Measurements from ENCODE around the gene RASL10A. TPM values are rescaled to one million over a fixed set of nuclear protein-coding genes. Genes with fewer than 3 reads are reported as not detected.
A peak's percentile ranks its signal among the peaks of the same experiment; 100 is the strongest.
"Not testable (repeated sequence)": the region's sequence is repeated elsewhere in the genome, so short reads cannot be mapped to it uniquely, and the experiment has no call there.

RASL10A gene
- total and polyA plus RNA-seq, 2 donors (not counting 1 experiment from before 2014, with no cell fraction given) = not detected

- no peak overlapping the region for H3K27ac ChIP-seq (ENCODE audit: insufficient read depth, low read length)
- H3K4me1 ChIP-seq (ENCODE audit: control insufficient read depth, extremely low read depth, insufficient read depth, low read length) = peaks cover 3% of the 10 kb centered on the region
- H3K4me2 ChIP-seq (ENCODE audit: extremely low read depth, insufficient read depth, low read length) = no peak overlapping the region
- no peaks in the 10 kb centered on the region for H4K20me1 ChIP-seq (ENCODE audit: control insufficient read depth, extremely low read depth, insufficient read depth, low read length)
- H3K36me3 ChIP-seq (ENCODE audit: control insufficient read depth, insufficient read depth, low read length) = peaks cover 20% of the 10 kb centered on the region
- DNase-seq (ENCODE audit: low read depth in 2 of 2) = no peak
- H3K4me3 ChIP-seq (replicated peaks in 1 of 4; ENCODE audit: control extremely low read depth in 1 of 4, insufficient read depth in 1 of 4, low read depth in 3 of 4, low read length in 4 of 4) = no peak overlapping the region
- no peak overlapping the region for H2AFZ ChIP-seq (ENCODE audit: low read length)
- no peaks in the 10 kb centered on the region for H3K9me3 ChIP-seq (ENCODE audit: control insufficient read depth, insufficient read depth, low read depth, low read length)
- TF ChIP-seq EZH2 (IDR thresholded peaks at IDR 0.05; ENCODE audit: low read length, missing control alignments) (no peak), CTCF (conservative IDR thresholded peaks at IDR 0.05 in 1 of 2, IDR thresholded peaks at IDR 0.05 in 1 of 2; ENCODE audit: low read depth in 1 of 2, low read length in 2 of 2) (no peak)
- H3K27me3 ChIP-seq (ENCODE audit: control insufficient read depth, insufficient read depth, low read length) = no peaks in the 10 kb centered on the region
- no peaks in the 10 kb centered on the region for H3K79me2 ChIP-seq (ENCODE audit: control insufficient read depth, insufficient read depth, low read length)
- no peak overlapping the region for H3K9ac ChIP-seq (ENCODE audit: insufficient read depth, low read length)
Observed at GRCh38 chr22:29348041-29348440, 32.5 kb upstream of the RASL10A start.

GRCh38 chr22:29346659-29347058, 31.2 kb upstream of the RASL10A start:
- no peak for DNase-seq (ENCODE audit: low read depth in 2 of 2)
- Histone ChIP-seq H3K27me3 (ENCODE audit: control insufficient read depth, insufficient read depth, low read length) (no peaks in the 10 kb centered on the region), H3K4me2 (ENCODE audit: extremely low read depth, insufficient read depth, low read length) (no peak overlapping the region), H2AFZ (ENCODE audit: low read length) (no peak overlapping the region), H3K4me1 (ENCODE audit: control insufficient read depth, extremely low read depth, insufficient read depth, low read length) (peaks cover 3% of the 10 kb centered on the region), H4K20me1 (ENCODE audit: control insufficient read depth, extremely low read depth, insufficient read depth, low read length) (no peaks in the 10 kb centered on the region), H3K9ac (ENCODE audit: insufficient read depth, low read length) (no peak overlapping the region), H3K27ac (ENCODE audit: insufficient read depth, low read length) (no peak overlapping the region), H3K36me3 (ENCODE audit: control insufficient read depth, insufficient read depth, low read length) (peaks cover 25% of the 10 kb centered on the region), H3K4me3 (replicated peaks in 1 of 4; ENCODE audit: control extremely low read depth in 1 of 4, insufficient read depth in 1 of 4, low read depth in 3 of 4, low read length in 4 of 4) (no peak overlapping the region), H3K79me2 (ENCODE audit: control insufficient read depth, insufficient read depth, low read length) (no peaks in the 10 kb centered on the region), H3K9me3 (ENCODE audit: control insufficient read depth, insufficient read depth, low read depth, low read length) (no peaks in the 10 kb centered on the region)
- no peak for TF ChIP-seq EZH2 (IDR thresholded peaks at IDR 0.05; ENCODE audit: low read length, missing control alignments)
- TF ChIP-seq CTCF (conservative IDR thresholded peaks at IDR 0.05 in 1 of 2, IDR thresholded peaks at IDR 0.05 in 1 of 2; ENCODE audit: low read depth in 1 of 2, low read length in 2 of 2) = no peak

GRCh38 chr22:29345932-29346331, 30.4 kb upstream of the RASL10A start:
- Histone ChIP-seq H3K4me3 (replicated peaks in 1 of 4; ENCODE audit: control extremely low read depth in 1 of 4, insufficient read depth in 1 of 4, low read depth in 3 of 4, low read length in 4 of 4) (no peak overlapping the region), H3K27ac (ENCODE audit: insufficient read depth, low read length) (no peak overlapping the region), H3K36me3 (ENCODE audit: control insufficient read depth, insufficient read depth, low read length) (peaks cover 28% of the 10 kb centered on the region), H3K4me2 (ENCODE audit: extremely low read depth, insufficient read depth, low read length) (no peak overlapping the region), H3K27me3 (ENCODE audit: control insufficient read depth, insufficient read depth, low read length) (no peaks in the 10 kb centered on the region), H3K79me2 (ENCODE audit: control insufficient read depth, insufficient read depth, low read length) (no peaks in the 10 kb centered on the region), H3K4me1 (ENCODE audit: control insufficient read depth, extremely low read depth, insufficient read depth, low read length) (peaks cover 3% of the 10 kb centered on the region), H3K9me3 (ENCODE audit: control insufficient read depth, insufficient read depth, low read depth, low read length) (no peaks in the 10 kb centered on the region), H4K20me1 (ENCODE audit: control insufficient read depth, extremely low read depth, insufficient read depth, low read length) (no peaks in the 10 kb centered on the region), H3K9ac (ENCODE audit: insufficient read depth, low read length) (no peak overlapping the region), H2AFZ (ENCODE audit: low read length) (no peak overlapping the region)
- no peak for TF ChIP-seq EZH2 (IDR thresholded peaks at IDR 0.05; ENCODE audit: low read length, missing control alignments)
- no peak for TF ChIP-seq CTCF (conservative IDR thresholded peaks at IDR 0.05 in 1 of 2, IDR thresholded peaks at IDR 0.05 in 1 of 2; ENCODE audit: low read depth in 1 of 2, low read length in 2 of 2)
- peak in 1 of 2 donors; percentile 22 for DNase-seq (ENCODE audit: low read depth in 2 of 2)

- H3K4me2 ChIP-seq (ENCODE audit: extremely low read depth, insufficient read depth, low read length); DNase-seq (ENCODE audit: low read depth in 2 of 2): not testable (repeated sequence)
- H3K36me3 ChIP-seq (ENCODE audit: control insufficient read depth, insufficient read depth, low read length) = peaks cover 29% of the 10 kb centered on the region
Observed at GRCh38 chr22:29344889-29345288, 29.4 kb upstream of the RASL10A start.

More at GRCh38 chr22:29344889-29345288, 29.4 kb upstream of the RASL10A start:
- not testable (repeated sequence) for H2AFZ ChIP-seq (ENCODE audit: low read length); H3K27me3 ChIP-seq (ENCODE audit: control insufficient read depth, insufficient read depth, low read length); H3K4me3 ChIP-seq (replicated peaks in 1 of 4; ENCODE audit: control extremely low read depth in 1 of 4, insufficient read depth in 1 of 4, low read depth in 3 of 4, low read length in 4 of 4); H3K9me3 ChIP-seq (ENCODE audit: control insufficient read depth, insufficient read depth, low read depth, low read length); H3K9ac ChIP-seq (ENCODE audit: insufficient read depth, low read length); H4K20me1 ChIP-seq (ENCODE audit: control insufficient read depth, extremely low read depth, insufficient read depth, low read length); H3K79me2 ChIP-seq (ENCODE audit: control insufficient read depth, insufficient read depth, low read length); H3K4me1 ChIP-seq (ENCODE audit: control insufficient read depth, extremely low read depth, insufficient read depth, low read length); H3K27ac ChIP-seq (ENCODE audit: insufficient read depth, low read length)

Data from fibroblast of lung (primary cell).